Neural cell (in vitro differentiated cells): ENCODE measurements around the gene LELP1. TPM values are rescaled to one million over a fixed set of nuclear protein-coding genes. Genes with fewer than 3 reads are reported as not detected.

Experiments used
- H2AFZ ChIP-seq: fragments of 200-600, 300-800 bp; sonication (generic), shearing (Covaris generic); 2 replicates; pipeline ENCODE4 v1.6.0; 2014; ENCODE audit warnings: low read depth, mild to moderate bottlenecking, antibody characterized with exemption, low read length, moderate library complexity
- H3F3A ChIP-seq: fragments of 200-600 bp; shearing (Covaris generic); 2 replicates; pipeline ENCODE4 v1.6.1; 2016; ENCODE audit warnings: mild to moderate bottlenecking, moderate library complexity, mixed read lengths, antibody characterized with exemption, low read length; ENCODE audit not compliant: insufficient read depth, poor library complexity, severe bottlenecking
- H3K27ac ChIP-seq: fragments of 200-600, 300-800 bp; sonication (generic), shearing (Covaris generic); 2 replicates; pipeline ENCODE4 v1.5.1; 2014; ENCODE audit warnings: mild to moderate bottlenecking, low read length, moderate library complexity
- H3K27me3 ChIP-seq: fragments of 300-800, 200-600 bp; sonication (generic), shearing (Covaris generic); 2 replicates; pipeline ENCODE4 v1.6.0; 2014; ENCODE audit warnings: mild to moderate bottlenecking, low read depth, low read length, moderate library complexity; ENCODE audit not compliant: insufficient read depth
- H3K36me3 ChIP-seq: fragments of 300-800, 200-600 bp; sonication (generic), shearing (Covaris generic); 2 replicates; pipeline ENCODE4 v1.5.1; 2014; ENCODE audit warnings: mild to moderate bottlenecking, antibody characterized with exemption, low read length, moderate library complexity; ENCODE audit not compliant: insufficient read depth
- H3K4me2 ChIP-seq: fragments of 300-800, 200-600 bp; sonication (generic), shearing (Covaris generic); 2 replicates; pipeline ENCODE4 v1.6.0; 2014; ENCODE audit warnings: mild to moderate bottlenecking, low read length
- H3K4me3 ChIP-seq: fragments of 300-800, 200-600 bp; sonication (generic), shearing (Covaris generic); 2 replicates; pipeline ENCODE4 v1.5.1; 2014; ENCODE audit warnings: mild to moderate bottlenecking, low read length, moderate library complexity
- H3K79me2 ChIP-seq: fragments of 200-600 bp; shearing (Covaris generic); replicated peaks from 2 replicates; pipeline ENCODE4 v1.6.0; 2014; ENCODE audit warnings: mild to moderate bottlenecking, low read length, moderate library complexity; ENCODE audit not compliant: insufficient read depth
- H3K9ac ChIP-seq: fragments of 300-800, 200-600 bp; sonication (generic), shearing (Covaris generic); 2 replicates; pipeline ENCODE4 v1.6.1; 2016; ENCODE audit warnings: mild to moderate bottlenecking, low read length, mixed read lengths
- H3K9me2 ChIP-seq: fragments of 200-600 bp; shearing (Covaris generic); 2 replicates; pipeline ENCODE4 v1.6.1; 2016; ENCODE audit warnings: mild to moderate bottlenecking, low read length, mixed read lengths; ENCODE audit not compliant: insufficient read depth
- H3K9me3 ChIP-seq: fragments of 200-600, 300-800 bp; sonication (generic), shearing (Covaris generic); 2 replicates; pipeline ENCODE4 v1.6.1; 2016; ENCODE audit warnings: mild to moderate bottlenecking, mixed run types, low read length, moderate library complexity, mixed read lengths
- H4K20me1 ChIP-seq: fragments of 200-600 bp; shearing (Covaris generic); 2 replicates; pipeline ENCODE4 v1.6.1; 2016; ENCODE audit warnings: mild to moderate bottlenecking, mixed run types; ENCODE audit not compliant: insufficient read depth
- EP300 ChIP-seq: fragments of 450-650 bp; conservative IDR thresholded peaks from 2 replicates; pipeline ENCODE4 v1.6.1; 2014; ENCODE audit warnings: antibody characterized with exemption, mild to moderate bottlenecking, moderate library complexity; ENCODE audit not compliant: poor library complexity, severe bottlenecking
- EZH2 ChIP-seq: fragments of 200-600, 300-800 bp; shearing (Covaris generic), sonication (generic); IDR thresholded peaks from 2 replicates; pipeline ENCODE4 v1.6.1; 2014; ENCODE audit warnings: antibody characterized with exemption, low read length, borderline replicate concordance, mild to moderate bottlenecking; ENCODE audit not compliant: insufficient read depth, poor library complexity, severe bottlenecking
- MXI1 ChIP-seq: fragments of 450-650 bp; conservative IDR thresholded peaks from 2 replicates; pipeline ENCODE4 v1.6.1; 2014; ENCODE audit warnings: antibody characterized with exemption, mild to moderate bottlenecking; ENCODE audit not compliant: poor library complexity, severe bottlenecking
- RAD21 ChIP-seq: fragments of 450-650 bp; conservative IDR thresholded peaks from 2 replicates; pipeline ENCODE4 v1.6.1; 2014; ENCODE audit warnings: antibody characterized with exemption, mild to moderate bottlenecking, moderate library complexity
- SMC3 ChIP-seq: fragments of 450-650 bp; conservative IDR thresholded peaks from 2 replicates; pipeline ENCODE4 v1.6.1; 2014; ENCODE audit warnings: antibody characterized with exemption, mild to moderate bottlenecking, moderate library complexity; ENCODE audit not compliant: poor library complexity
- TAF1 ChIP-seq: IDR thresholded peaks from 2 replicates; pipeline ENCODE4 v1.6.1; 2012; ENCODE audit warnings: low read depth
- polyA minus RNA-seq: library from RNA; depleted of rRNA, polyadenylated mRNA; stranded (reverse); fragments of >200 nt; gene quantifications from 2 replicates; pipeline ENCODE4 v1.2.3, GENCODE V29; 2014
- polyA plus RNA-seq: library from polyadenylated mRNA; depleted of rRNA; stranded (reverse); fragments of >200 nt; gene quantifications from 2 replicates; pipeline ENCODE4 v1.2.3, GENCODE V29; 2014
- TF ChIP-seq, protein P1 (sequence below): IDR thresholded peaks from 2 replicates; pipeline ENCODE4 v1.6.1; 2012; ENCODE audit warnings: borderline replicate concordance
- TF ChIP-seq, protein P2 (sequence below): fragments of 450-650 bp; IDR thresholded peaks from 2 replicates; pipeline ENCODE4 v1.5.1; 2014; ENCODE audit warnings: antibody characterized with exemption, mild to moderate bottlenecking, moderate library complexity; ENCODE audit not compliant: poor library complexity, severe bottlenecking

Gene LELP1
- polyA plus RNA-seq (not detected in 2 replicates), polyA minus RNA-seq (not detected in 2 replicates)

- H3K9me2 ChIP-seq = no peaks in the 10 kb centered on the region
- H3K9ac ChIP-seq = no peak within 1 kb of the TSS
- H3F3A ChIP-seq = no peaks in the 10 kb centered on the region
- H3K27me3 ChIP-seq = no peaks in the 10 kb centered on the region
- H2AFZ ChIP-seq = no peak within 1 kb of the TSS
- no peaks in the 10 kb centered on the region for H3K79me2 ChIP-seq
- no peaks in the 10 kb centered on the region for H4K20me1 ChIP-seq
- TF ChIP-seq TAF1 (no peak), MXI1 (no peak)
- TF ChIP-seq, protein P1, sequence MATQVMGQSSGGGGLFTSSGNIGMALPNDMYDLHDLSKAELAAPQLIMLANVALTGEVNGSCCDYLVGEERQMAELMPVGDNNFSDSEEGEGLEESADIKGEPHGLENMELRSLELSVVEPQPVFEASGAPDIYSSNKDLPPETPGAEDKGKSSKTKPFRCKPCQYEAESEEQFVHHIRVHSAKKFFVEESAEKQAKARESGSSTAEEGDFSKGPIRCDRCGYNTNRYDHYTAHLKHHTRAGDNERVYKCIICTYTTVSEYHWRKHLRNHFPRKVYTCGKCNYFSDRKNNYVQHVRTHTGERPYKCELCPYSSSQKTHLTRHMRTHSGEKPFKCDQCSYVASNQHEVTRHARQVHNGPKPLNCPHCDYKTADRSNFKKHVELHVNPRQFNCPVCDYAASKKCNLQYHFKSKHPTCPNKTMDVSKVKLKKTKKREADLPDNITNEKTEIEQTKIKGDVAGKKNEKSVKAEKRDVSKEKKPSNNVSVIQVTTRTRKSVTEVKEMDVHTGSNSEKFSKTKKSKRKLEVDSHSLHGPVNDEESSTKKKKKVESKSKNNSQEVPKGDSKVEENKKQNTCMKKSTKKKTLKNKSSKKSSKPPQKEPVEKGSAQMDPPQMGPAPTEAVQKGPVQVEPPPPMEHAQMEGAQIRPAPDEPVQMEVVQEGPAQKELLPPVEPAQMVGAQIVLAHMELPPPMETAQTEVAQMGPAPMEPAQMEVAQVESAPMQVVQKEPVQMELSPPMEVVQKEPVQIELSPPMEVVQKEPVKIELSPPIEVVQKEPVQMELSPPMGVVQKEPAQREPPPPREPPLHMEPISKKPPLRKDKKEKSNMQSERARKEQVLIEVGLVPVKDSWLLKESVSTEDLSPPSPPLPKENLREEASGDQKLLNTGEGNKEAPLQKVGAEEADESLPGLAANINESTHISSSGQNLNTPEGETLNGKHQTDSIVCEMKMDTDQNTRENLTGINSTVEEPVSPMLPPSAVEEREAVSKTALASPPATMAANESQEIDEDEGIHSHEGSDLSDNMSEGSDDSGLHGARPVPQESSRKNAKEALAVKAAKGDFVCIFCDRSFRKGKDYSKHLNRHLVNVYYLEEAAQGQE = no peak
- H3K4me3 ChIP-seq = no peak within 1 kb of the TSS
- H3K36me3 ChIP-seq = no peaks in the 10 kb centered on the region
- H3K9me3 ChIP-seq = no peaks in the 10 kb centered on the region
- no peak within 1 kb of the TSS for H3K4me2 ChIP-seq
- H3K27ac ChIP-seq = no peak within 1 kb of the TSS
Measured at GRCh38 chr1:153203130-153203529, at the start of gene LELP1. Gene LELP1, plus strand, starts transcription at chr1:153203430. Its CDS starts 1,278 bp downstream, at chr1:153204708.

DNA sequence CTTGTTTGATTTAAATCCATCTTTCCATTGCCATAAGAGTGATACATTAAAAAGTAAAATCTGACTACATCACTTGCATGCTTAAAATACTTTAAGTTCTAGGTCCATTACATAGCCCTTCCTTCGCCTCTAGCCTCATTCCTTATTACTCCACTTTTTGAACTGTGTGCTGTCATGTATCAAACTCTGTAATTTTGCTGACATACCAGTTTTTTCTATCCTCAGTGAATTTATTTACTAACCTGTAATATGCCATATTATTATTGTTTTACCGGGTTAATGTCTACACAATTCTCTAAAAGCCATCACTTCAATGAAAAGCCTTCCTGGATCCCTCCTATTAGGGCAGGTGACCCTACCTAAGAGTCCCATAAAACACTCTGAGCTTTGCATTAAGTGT is 47.7 kb upstream of the LELP1 start:
- Histone ChIP-seq H3K27ac (no peak overlapping the region), H2AFZ (no peak overlapping the region), H3K9me2 (no peaks in the 10 kb centered on the region), H3K27me3 (no peaks in the 10 kb centered on the region), H4K20me1 (no peaks in the 10 kb centered on the region), H3K9me3 (no peaks in the 10 kb centered on the region), H3K79me2 (no peaks in the 10 kb centered on the region), H3K9ac (no peak overlapping the region), H3K36me3 (no peaks in the 10 kb centered on the region), H3K4me2 (no peak overlapping the region), H3F3A (no peaks in the 10 kb centered on the region), H3K4me3 (no peak overlapping the region)
- TF ChIP-seq RAD21 (no peak), EP300 (no peak)

- no peak overlapping the region for H2AFZ ChIP-seq
- H3K27me3 ChIP-seq = no peaks in the 10 kb centered on the region
- no peaks in the 10 kb centered on the region for H3K9me2 ChIP-seq
- H3K9ac ChIP-seq = no peak overlapping the region
- no peaks in the 10 kb centered on the region for H3K36me3 ChIP-seq
- no peak overlapping the region for H3K4me3 ChIP-seq
- H3K9me3 ChIP-seq = no peaks in the 10 kb centered on the region
- no peaks in the 10 kb centered on the region for H3F3A ChIP-seq
- no peak overlapping the region for H3K27ac ChIP-seq
- no peak overlapping the region for H3K4me2 ChIP-seq
- H4K20me1 ChIP-seq = no peaks in the 10 kb centered on the region
- TF ChIP-seq, protein P1 = no peak
- TF ChIP-seq SMC3 (no peak), RAD21 (no peak), EZH2 (no peak)
- TF ChIP-seq, protein P2, sequence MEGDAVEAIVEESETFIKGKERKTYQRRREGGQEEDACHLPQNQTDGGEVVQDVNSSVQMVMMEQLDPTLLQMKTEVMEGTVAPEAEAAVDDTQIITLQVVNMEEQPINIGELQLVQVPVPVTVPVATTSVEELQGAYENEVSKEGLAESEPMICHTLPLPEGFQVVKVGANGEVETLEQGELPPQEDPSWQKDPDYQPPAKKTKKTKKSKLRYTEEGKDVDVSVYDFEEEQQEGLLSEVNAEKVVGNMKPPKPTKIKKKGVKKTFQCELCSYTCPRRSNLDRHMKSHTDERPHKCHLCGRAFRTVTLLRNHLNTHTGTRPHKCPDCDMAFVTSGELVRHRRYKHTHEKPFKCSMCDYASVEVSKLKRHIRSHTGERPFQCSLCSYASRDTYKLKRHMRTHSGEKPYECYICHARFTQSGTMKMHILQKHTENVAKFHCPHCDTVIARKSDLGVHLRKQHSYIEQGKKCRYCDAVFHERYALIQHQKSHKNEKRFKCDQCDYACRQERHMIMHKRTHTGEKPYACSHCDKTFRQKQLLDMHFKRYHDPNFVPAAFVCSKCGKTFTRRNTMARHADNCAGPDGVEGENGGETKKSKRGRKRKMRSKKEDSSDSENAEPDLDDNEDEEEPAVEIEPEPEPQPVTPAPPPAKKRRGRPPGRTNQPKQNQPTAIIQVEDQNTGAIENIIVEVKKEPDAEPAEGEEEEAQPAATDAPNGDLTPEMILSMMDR = no peak
- H3K79me2 ChIP-seq = no peaks in the 10 kb centered on the region
Measured at GRCh38 chr1:153168686-153169085, 34.5 kb upstream of the LELP1 start.
